HG03060 (cell line): ENCODE results near the gene OR5M10.
"Not testable (repeated sequence)": the region's sequence is repeated elsewhere in the genome, so short reads cannot be mapped to it uniquely, and the experiment has no call there.

Experiments used
- ATAC-seq: cut with Tn5 transposase; IDR thresholded peaks from one replicate; pipeline ENCODE4 v1.9.1; 2021; ENCODE audit warnings: low read depth, moderate number of reproducible peaks; ENCODE audit not compliant: unreplicated experiment

Gene OR5M10

GRCh38 chr11:56577621-56578020 lies at the start of gene OR5M10:
TSS of gene OR5M10 (minus strand) at chr11:56577721. CDS start at chr11:56577721, 0 bp downstream.
- no peak for ATAC-seq

DNA sequence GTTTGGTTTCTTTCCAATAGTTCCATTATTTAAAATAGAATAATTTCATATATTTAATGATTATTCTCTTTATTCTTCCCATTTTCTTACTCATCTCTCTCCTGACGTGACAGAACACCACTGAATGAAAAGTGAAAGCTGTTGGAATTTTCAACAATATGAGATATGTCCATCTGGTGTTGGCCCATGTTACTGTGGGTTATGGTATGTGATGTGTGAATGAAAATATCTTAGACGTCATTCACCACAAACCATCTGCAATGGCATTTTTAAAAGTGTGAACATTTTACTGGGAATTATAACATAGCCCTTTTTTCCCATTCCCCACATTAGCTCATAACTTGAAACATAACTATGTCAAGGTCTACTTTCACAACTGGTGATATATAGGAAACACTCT lies 48.4 kb upstream of the OR5M10 start:
- ATAC-seq: no peak

DNA sequence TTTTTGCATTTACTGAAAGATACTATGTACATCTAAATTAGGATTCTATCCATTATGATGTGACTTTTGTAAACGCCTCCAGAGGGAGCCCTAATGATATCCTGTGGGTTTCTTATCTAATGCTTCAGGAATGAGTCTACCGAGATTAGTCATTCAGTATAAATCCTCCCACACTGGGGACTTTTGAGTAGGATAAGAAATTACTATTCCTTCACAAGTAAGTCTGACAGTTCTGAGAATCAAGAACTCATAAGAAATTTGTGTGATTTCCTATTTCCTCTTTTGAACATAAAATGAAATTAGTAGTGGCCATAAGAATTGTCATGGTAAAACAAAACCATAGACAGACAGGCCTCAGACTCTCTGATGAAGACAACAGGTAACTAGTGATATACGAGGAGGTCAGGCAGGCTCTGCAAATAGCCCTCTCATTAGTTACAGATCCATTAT lies 47.2 kb upstream of the OR5M10 start:
- ATAC-seq: no peak

DNA sequence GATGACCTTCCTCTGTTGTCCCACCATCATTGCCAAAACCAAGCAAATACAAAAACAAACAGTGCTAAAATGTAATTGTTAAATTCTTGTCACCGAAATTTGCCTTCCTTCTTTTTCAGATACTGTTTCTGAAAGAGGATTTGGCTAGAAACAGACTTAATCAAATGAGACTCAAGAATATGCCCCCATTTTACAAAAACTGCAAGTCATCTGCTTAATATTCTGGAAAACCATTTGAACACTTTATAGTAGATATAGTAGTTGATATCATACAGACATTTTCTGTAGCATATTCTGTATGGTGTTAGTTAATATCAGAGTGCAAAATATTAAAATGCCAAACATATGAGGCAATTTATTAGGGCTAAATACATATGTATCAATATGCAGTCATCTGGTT lies 33.7 kb upstream of the OR5M10 start:
- no peak for ATAC-seq

GRCh38 chr11:56592088-56592717 lies 14.7 kb upstream of the OR5M10 start:
- ATAC-seq: not testable (repeated sequence)

DNA sequence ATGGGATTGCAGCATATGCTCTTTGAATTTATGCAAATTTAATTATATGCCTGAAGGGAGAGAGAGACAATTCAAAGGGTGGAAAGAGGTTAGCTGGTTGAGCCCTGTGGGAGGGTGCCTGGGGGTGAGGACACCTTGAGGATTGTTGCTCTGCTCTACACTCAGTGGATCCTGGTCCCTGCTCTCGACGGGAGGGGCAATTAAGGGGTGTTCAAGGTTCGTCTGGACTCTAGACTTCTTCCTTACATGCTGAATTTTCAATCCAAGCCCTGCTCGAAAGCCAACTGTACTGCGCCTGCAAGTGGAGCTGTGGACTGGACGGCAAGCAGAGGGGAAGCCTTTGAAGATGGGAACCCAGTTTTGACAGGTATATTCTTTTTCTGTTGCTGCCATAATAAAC lies 18.9 kb downstream of the OR5M10 start:
- ATAC-seq: no peak

GRCh38 chr11:56554691-56555090 lies 22.8 kb downstream of the OR5M10 start:
- ATAC-seq: not testable (repeated sequence)

GRCh38 chr11:56545531-56545930 lies 32.0 kb downstream of the OR5M10 start:
- ATAC-seq: no peak

- ATAC-seq: no peak
Observed at GRCh38 chr11:56543739-56544138, 33.8 kb downstream of the OR5M10 start.

DNA sequence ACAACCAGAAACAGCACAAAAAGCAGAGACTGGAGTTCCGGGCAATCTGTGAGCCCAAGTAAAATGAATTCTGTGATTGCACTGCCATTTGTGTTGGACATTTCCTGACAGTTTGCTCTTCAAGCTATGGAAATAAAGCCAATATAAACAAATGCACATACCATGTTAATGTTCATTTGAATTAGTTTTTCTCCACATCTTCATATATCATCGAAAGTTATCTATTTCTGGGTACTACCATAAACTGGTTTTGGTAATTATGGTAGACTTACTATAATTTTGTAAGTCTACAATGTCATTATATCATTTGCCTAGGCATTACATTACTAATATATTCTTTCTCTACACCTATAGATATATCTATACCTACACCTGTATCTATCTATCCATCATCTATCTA lies 34.4 kb downstream of the OR5M10 start, which contains the start of gene OR5M11:
Gene OR5M11, minus strand, starts transcription at position 101 of the 400 bp plus-strand sequence. Its CDS starts 0 bp downstream, at position 101.
- ATAC-seq: no peak

- ATAC-seq: no peak
Observed at GRCh38 chr11:56533054-56533740, 44.3 kb downstream of the OR5M10 start.

GRCh38 chr11:56531856-56532255 lies 45.7 kb downstream of the OR5M10 start:
- ATAC-seq: no peak
